Measurements from ENCODE around the gene RPUSD4.

RPUSD4 gene

GRCh38 chr11:126163779-126164178 lies 47.7 kb downstream of the RPUSD4 start:
- no peak for DNase-seq
- no peaks in the 10 kb centered on the region for H3K27me3 ChIP-seq
- H3K4me1 ChIP-seq: peaks cover 42% of the 10 kb centered on the region
- no peaks in the 10 kb centered on the region for H3K9me3 ChIP-seq
- TF ChIP-seq, protein P1, sequence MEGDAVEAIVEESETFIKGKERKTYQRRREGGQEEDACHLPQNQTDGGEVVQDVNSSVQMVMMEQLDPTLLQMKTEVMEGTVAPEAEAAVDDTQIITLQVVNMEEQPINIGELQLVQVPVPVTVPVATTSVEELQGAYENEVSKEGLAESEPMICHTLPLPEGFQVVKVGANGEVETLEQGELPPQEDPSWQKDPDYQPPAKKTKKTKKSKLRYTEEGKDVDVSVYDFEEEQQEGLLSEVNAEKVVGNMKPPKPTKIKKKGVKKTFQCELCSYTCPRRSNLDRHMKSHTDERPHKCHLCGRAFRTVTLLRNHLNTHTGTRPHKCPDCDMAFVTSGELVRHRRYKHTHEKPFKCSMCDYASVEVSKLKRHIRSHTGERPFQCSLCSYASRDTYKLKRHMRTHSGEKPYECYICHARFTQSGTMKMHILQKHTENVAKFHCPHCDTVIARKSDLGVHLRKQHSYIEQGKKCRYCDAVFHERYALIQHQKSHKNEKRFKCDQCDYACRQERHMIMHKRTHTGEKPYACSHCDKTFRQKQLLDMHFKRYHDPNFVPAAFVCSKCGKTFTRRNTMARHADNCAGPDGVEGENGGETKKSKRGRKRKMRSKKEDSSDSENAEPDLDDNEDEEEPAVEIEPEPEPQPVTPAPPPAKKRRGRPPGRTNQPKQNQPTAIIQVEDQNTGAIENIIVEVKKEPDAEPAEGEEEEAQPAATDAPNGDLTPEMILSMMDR (IDR thresholded peaks at IDR 0.05; ENCODE audit: low read depth, low read length): no peak
- no peak overlapping the region for H3K4me3 ChIP-seq (ENCODE audit: low read depth, low read length)
- H3K36me3 ChIP-seq: no peaks in the 10 kb centered on the region

DNA sequence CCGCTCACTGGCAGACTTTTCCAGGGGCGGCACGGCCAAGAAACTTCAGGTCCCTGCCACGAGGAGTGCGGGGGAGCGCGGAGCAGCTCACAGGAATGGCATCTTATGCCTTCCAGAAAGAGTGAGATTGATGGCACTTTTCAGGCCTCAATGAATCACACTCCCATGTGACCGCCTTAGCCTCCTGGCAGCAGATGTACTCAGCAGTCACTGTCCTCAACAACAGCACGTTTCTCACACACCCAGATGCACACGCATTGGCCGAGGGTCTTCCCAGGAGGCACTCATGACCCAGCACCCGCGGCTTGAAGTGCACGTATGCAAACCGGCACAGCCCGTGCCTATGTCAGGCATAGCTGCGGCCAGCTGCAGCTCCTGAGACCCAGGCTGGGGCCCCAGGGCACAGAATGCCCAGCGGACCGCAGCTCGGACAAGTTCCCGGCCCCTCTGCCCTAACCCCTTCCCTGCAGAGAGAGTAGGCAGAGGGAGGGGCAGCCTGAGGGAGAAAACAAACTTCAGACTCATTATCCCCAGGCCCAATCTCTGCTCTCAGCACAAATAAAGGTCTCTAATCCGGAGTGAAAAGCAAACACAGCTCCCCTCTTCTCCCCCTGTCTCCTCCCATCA lies 48.3 kb downstream of the RPUSD4 start:
- peak; percentile 61 for DNase-seq
- no peaks in the 10 kb centered on the region for H3K36me3 ChIP-seq
- no peaks in the 10 kb centered on the region for H3K27me3 ChIP-seq
- peaks cover 42% of the 10 kb centered on the region for H3K4me1 ChIP-seq
- no peaks in the 10 kb centered on the region for H3K9me3 ChIP-seq
- TF ChIP-seq, protein P1 (IDR thresholded peaks at IDR 0.05; ENCODE audit: low read depth, low read length): no peak
- H3K4me3 ChIP-seq (ENCODE audit: low read depth, low read length): no peak overlapping the region

DNA sequence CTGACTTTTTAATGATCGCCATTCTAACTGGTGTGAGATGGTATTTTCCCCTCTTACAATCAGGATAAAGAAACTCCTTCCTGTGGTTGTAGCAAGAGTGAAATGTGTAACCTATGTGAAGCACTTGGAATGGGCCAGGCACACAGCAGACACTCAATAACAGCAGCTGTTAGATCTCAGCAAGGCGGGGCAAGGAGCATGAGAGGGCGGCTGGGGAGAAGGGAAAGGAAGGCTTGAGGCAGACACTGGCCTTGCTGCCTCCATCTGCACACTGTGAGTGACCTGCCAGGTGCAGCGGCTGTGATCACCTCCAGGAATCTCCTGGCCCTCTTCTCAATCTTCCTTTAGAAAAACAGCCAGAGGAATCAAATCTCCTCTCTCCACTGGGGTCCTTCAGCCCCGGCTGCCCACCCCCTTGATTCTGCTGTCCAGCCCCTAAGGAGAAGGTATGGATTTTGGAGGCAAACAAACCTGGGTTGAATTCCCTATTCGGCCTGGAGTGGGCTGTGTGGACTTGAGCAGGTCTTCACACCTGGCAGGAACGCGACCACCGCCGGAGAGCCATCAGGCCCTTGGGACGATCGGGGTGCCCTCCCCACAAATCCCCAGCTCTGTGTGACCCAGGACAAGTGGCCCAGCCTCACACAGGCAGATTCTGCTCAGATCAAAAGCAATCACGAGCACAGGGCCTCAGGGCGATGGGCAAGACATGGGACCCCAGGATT lies 49.0 kb downstream of the RPUSD4 start:
- Histone ChIP-seq H3K4me3 (ENCODE audit: low read depth, low read length) (no peak overlapping the region), H3K4me1 (peaks cover 36% of the 10 kb centered on the region), H3K27me3 (no peaks in the 10 kb centered on the region), H3K36me3 (no peaks in the 10 kb centered on the region), H3K9me3 (no peaks in the 10 kb centered on the region)
- no peak for DNase-seq
- TF ChIP-seq, protein P1 (IDR thresholded peaks at IDR 0.05; ENCODE audit: low read depth, low read length): no peak

GRCh38 chr11:126161023-126161391 lies 50.4 kb downstream of the RPUSD4 start:
- peaks cover 21% of the 10 kb centered on the region for H3K4me1 ChIP-seq
- H3K9me3 ChIP-seq: no peaks in the 10 kb centered on the region
- H3K4me3 ChIP-seq (ENCODE audit: low read depth, low read length): no peak overlapping the region
- DNase-seq: no peak
- H3K27me3 ChIP-seq: no peaks in the 10 kb centered on the region
- TF ChIP-seq, protein P1 (IDR thresholded peaks at IDR 0.05; ENCODE audit: low read depth, low read length): no peak
- no peaks in the 10 kb centered on the region for H3K36me3 ChIP-seq

GRCh38 chr11:126160345-126161022 lies 51.0 kb downstream of the RPUSD4 start:
- Histone ChIP-seq H3K4me1 (peaks cover 16% of the 10 kb centered on the region), H3K4me3 (ENCODE audit: low read depth, low read length) (no peak overlapping the region), H3K36me3 (no peaks in the 10 kb centered on the region), H3K9me3 (no peaks in the 10 kb centered on the region), H3K27me3 (no peaks in the 10 kb centered on the region)
- TF ChIP-seq, protein P1 (IDR thresholded peaks at IDR 0.05; ENCODE audit: low read depth, low read length): no peak
- no peak for DNase-seq

Measured in BE2C (cell line).